Psoas muscle (tissue), 8 donors: Measurements from ENCODE around the gene SHC3. TPM values are rescaled to one million over a fixed set of nuclear protein-coding genes. Genes with fewer than 3 reads are reported as not detected.

ENCODE experiments used
- ATAC-seq, 4 donors: fragments of 200-7000 bp; cut with Tn5 transposase; one replicate each; pipeline ENCODE4 v1.9.1; 2020; ENCODE audit warnings: moderate library complexity in 3 of 4, mild to moderate bottlenecking in 2 of 4
- DNase-seq, 2 donors: peaks; one replicate each; pipeline ENCODE4 v3.0.0-alpha.2; 2020
- H3K27ac ChIP-seq: fragments of 200-600 bp; one replicate; pipeline ENCODE4 v1.8.0; 2022
- H3K27me3 ChIP-seq, 3 donors: fragments of 200-600 bp in 1 of 3; one replicate each; pipeline versions ENCODE4 v1.6.1 to v1.8.0; 2013 to 2022; ENCODE audit warnings: low read length in 2 of 3, mild to moderate bottlenecking in 2 of 3, moderate library complexity in 1 of 3; ENCODE audit not compliant: insufficient read depth in 3 of 3
- H3K36me3 ChIP-seq, 2 donors: fragments of 200-600 bp in 1 of 2; one replicate each; pipeline versions ENCODE4 v1.6.1 to v1.8.0; 2013 to 2022; ENCODE audit warnings: low read depth in 1 of 2, mild to moderate bottlenecking in 1 of 2, moderate library complexity in 1 of 2; ENCODE audit not compliant: insufficient read depth in 1 of 2
- H3K4me1 ChIP-seq: fragments of 200-600 bp; one replicate; pipeline ENCODE4 v1.8.0; 2022
- H3K4me3 ChIP-seq: fragments of 200-600 bp; one replicate; pipeline ENCODE4 v1.8.0; 2022; ENCODE audit warnings: mild to moderate bottlenecking
- H3K9me3 ChIP-seq: fragments of 200-600 bp; one replicate; pipeline ENCODE4 v1.8.0; 2022
- WGBS, 3 donors: extraction: QIAGEN DNeasy Blood & Tissue Kit; methylation state at CpG; one replicate each; pipeline versions ENCODE4 v1.1.6 to v1.1.7; 2013; 5-methylcytosine and 5-hydroxymethylcytosine counted together
- intact Hi-C, 2 donors: fragments of 100-400 bp; cut with DNase I; formaldehyde crosslinking; loops; one replicate each; pipeline versions ENCODE4 v1.11.0 to v1.14.2; 2022
- polyA plus RNA-seq, 3 donors: library from polyadenylated mRNA; stranded (reverse); fragments of 200-250 nt; gene quantifications; one replicate each; pipeline ENCODE4 v1.2.3, GENCODE V29; 2013
- total RNA-seq, 4 donors: library from RNA; stranded (reverse); fragmentation: NEBNext Ultra II Directional in 2 of 4; extraction: Animal tissue kit (Norgen Biotek cat#: 25700) in 2 of 4; gene quantifications; one replicate each; pipeline versions ENCODE4 v1.2.1 to v1.2.4, GENCODE V29; 2021 to 2023
- TF ChIP-seq, protein P1 (sequence below): fragments of 200-600 bp; IDR thresholded peaks from one replicate; pipeline ENCODE4 v1.8.0; 2022; ENCODE audit warnings: antibody characterized with exemption
- donor health status: healthy with polysubstance abuse.
- donor health status: DM: no; HTN: no; CAD: no; lungs with moderate emphysema.
- donor health status: Bipolar disorder and iron deficiency.
- donor health status: healthy.
- donor health status: DM: yes; HTN: yes; CAD: no.
- donor health status: DM: no; HTN: no; CAD: no.
- donor health status: DM: no; HTN: no; CAD: no.
- donor health status: DM: yes; HTN: yes; CAD: no.

SHC3 gene
- total and polyA plus RNA-seq, 7 donors: 0.04 to 0.71 (median 0.20) TPM

DNA sequence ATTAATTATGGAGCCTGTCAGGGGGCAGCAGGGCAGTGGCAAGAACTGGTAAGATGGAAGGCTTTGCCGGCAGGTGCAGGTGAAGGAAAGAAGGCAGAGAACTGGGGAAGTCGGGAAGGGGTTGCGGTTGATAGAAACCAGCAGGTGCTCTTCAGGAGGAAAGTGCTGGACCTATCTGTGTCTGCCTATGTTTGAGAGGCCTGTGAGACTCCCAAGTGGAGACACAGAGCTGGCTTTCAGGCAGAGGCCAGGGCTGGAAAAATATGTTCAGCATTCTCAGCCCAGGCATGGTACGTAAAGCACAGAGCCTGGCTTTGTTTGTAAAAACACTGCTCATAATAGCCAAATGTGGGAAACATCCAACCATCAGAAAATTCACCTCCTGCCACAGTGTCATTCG is 117.8 kb downstream of the SHC3 start:
- no peaks in the 10 kb centered on the region for H3K9me3 ChIP-seq
- DNase-seq: no peak
- TF ChIP-seq, protein P1, sequence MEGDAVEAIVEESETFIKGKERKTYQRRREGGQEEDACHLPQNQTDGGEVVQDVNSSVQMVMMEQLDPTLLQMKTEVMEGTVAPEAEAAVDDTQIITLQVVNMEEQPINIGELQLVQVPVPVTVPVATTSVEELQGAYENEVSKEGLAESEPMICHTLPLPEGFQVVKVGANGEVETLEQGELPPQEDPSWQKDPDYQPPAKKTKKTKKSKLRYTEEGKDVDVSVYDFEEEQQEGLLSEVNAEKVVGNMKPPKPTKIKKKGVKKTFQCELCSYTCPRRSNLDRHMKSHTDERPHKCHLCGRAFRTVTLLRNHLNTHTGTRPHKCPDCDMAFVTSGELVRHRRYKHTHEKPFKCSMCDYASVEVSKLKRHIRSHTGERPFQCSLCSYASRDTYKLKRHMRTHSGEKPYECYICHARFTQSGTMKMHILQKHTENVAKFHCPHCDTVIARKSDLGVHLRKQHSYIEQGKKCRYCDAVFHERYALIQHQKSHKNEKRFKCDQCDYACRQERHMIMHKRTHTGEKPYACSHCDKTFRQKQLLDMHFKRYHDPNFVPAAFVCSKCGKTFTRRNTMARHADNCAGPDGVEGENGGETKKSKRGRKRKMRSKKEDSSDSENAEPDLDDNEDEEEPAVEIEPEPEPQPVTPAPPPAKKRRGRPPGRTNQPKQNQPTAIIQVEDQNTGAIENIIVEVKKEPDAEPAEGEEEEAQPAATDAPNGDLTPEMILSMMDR: no peak
- WGBS, 3 donors: 64 to 76% (median 68%) methylated on average over 5 of the region's 5 CpGs
- H3K27ac ChIP-seq: no peak overlapping the region
- H3K36me3 ChIP-seq: no peaks in the 10 kb centered on the region
- no peaks in the 10 kb centered on the region for H3K4me1 ChIP-seq
- ATAC-seq: no peak
- no peak overlapping the region for H3K4me3 ChIP-seq
- no peaks in the 10 kb centered on the region for H3K27me3 ChIP-seq
- intact Hi-C loops: no loop called here

DNA sequence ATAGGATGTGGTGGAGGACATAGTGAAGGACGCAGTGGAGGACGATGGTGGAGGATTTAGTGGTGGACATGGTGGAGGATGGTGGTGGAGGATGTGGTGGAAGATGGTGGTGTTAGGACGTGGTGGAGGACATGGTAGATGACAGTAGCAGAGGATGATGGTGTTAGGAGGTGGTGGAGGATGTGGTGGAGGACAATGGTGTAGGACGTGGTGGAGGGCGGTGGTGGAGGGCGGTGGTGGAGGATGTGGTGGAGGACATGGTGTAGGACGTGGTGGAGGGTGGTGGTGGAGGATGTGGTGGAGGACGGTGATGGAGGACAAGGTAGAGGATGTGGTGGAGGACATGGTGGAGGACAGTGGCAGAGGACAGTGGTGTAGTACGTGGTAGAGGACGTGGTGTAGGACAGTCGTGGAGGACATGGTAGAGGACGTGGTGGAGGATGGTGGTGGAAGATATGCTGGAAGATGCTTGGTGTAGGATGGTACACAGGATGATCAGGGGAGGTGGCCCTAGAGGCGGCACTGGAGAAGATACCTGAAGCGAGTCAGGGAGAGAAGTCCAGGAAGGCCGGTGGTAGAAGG is 118.6 kb downstream of the SHC3 start:
- Histone ChIP-seq H3K4me3 (no peak overlapping the region), H3K27ac (no peak overlapping the region), H3K27me3 (no peaks in the 10 kb centered on the region), H3K9me3 (no peaks in the 10 kb centered on the region), H3K36me3 (no peaks in the 10 kb centered on the region), H3K4me1 (no peaks in the 10 kb centered on the region)
- WGBS, 3 donors: 94 to 97% (median 95%) methylated on average over 14 to 15 of the region's 15 CpGs
- intact Hi-C loops: no loop called here
- DNase-seq (no peak), ATAC-seq (no peak)
- TF ChIP-seq, protein P1: no peak

DNA sequence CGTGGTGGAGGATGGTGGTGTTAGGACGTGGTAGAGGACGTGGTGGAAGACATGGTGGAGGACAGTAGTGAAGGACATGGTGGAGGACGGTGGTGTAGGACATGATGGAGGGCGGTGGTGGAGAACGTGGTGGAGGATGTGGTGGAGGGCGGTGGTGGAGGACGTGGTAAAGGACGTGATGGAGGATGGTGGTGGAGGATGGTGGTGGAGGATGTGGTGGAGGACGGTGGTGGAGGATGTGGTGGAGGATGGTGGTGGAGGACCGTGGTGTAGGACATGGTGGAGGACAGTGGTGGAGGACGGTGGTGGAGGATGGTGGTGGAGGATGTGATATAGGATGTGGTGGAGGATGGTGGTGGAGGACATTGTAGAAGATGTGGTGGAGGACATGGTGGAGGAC is 119.7 kb downstream of the SHC3 start:
- intact Hi-C loops: no loop called here
- 94 to 98% (median 96%) methylated on average over 12 of the region's 12 CpGs for WGBS, 3 donors

DNA sequence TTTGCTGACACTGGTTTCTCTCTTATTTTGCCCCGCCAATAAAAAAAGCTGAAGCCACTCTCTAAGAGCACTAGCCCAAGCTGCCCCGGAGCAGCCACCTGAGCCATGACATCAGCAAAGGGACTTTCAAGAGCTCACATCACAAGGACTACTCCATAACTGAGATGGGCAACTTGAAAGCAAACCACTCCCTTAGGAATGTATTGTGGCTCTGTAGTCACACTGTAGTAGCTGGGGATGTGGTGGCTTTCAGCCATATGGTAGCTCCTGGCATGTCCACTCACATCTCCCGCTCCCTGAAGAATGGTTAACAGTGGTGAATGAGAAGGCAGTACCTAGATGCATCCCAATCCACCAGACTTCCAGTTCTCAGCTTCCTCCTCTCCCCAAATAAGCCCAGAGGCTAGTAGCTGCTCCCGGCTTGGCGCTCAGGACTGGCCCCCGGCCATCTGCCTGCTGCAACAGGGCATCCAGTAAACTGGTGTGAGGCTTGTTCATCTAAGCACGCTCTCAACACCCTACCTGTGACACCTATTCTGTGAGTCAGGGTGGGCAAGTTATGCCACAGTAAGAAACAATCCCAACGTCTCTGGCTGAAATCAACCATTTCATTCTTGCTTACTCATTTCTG is 123.6 kb downstream of the SHC3 start:
- TF ChIP-seq, protein P1: no peak
- ATAC-seq (no peak), DNase-seq (no peak)
- H3K4me1 ChIP-seq: no peaks in the 10 kb centered on the region
- no peaks in the 10 kb centered on the region for H3K27me3 ChIP-seq
- H3K27ac ChIP-seq: no peak overlapping the region
- 89 to 95% (median 93%) methylated on average over 8 of the region's 8 CpGs for WGBS, 3 donors
- H3K9me3 ChIP-seq: no peaks in the 10 kb centered on the region
- H3K36me3 ChIP-seq: no peaks in the 10 kb centered on the region
- no peak overlapping the region for H3K4me3 ChIP-seq
- intact Hi-C loops: no loop called here

More for the DNA sequence above, 119.7 kb downstream of the SHC3 start:
- Histone ChIP-seq H3K27me3 (no peaks in the 10 kb centered on the region), H3K4me1 (no peaks in the 10 kb centered on the region), H3K36me3 (no peaks in the 10 kb centered on the region), H3K9me3 (no peaks in the 10 kb centered on the region), H3K4me3 (no peak overlapping the region), H3K27ac (no peak overlapping the region)
- no peak for ATAC-seq
- no peak for DNase-seq
- TF ChIP-seq, protein P1: no peak

DNA sequence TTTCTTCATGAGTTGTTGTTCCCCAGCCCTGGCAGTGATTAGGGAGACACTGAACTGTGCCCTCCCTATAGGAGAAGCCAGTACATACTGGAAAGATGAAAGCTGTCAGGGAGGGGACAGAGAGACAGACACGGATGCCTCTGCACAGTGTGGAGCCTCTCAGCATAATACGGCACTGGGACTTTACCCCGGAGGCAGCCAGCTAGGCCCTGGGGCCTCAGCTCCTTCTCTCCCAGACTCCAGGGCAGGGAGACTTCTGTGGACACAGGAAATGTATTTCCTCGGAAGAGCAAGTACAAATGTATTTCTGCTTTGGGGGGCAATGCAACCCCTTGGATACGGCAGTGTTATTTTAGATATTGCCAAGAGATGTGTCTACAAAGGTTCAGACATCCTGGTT is 125.3 kb downstream of the SHC3 start:
- no peak for DNase-seq
- Histone ChIP-seq H3K27me3 (no peaks in the 10 kb centered on the region), H3K27ac (no peak overlapping the region), H3K36me3 (no peaks in the 10 kb centered on the region), H3K4me1 (no peaks in the 10 kb centered on the region), H3K9me3 (no peaks in the 10 kb centered on the region), H3K4me3 (no peak overlapping the region)
- no peak for ATAC-seq
- TF ChIP-seq, protein P1: no peak
- intact Hi-C loops: no loop called here
- 86 to 93% (median 89%) methylated on average over 5 of the region's 5 CpGs for WGBS, 3 donors
